Stimulated activated CD8-positive, alpha-beta memory T cell treated with anti-CD3 and anti-CD28 coated beads, Interleukin-15, amount 100 ng/mL, for 48 hours (primary cell): ENCODE data around the gene YES1.

Experiments used
- DNase-seq, 2 donors: peaks; one replicate each; pipeline ENCODE4 v3.0.0-alpha.2; 2020; ENCODE audit warnings: low read depth in 2 of 2

The YES1 gene

DNA sequence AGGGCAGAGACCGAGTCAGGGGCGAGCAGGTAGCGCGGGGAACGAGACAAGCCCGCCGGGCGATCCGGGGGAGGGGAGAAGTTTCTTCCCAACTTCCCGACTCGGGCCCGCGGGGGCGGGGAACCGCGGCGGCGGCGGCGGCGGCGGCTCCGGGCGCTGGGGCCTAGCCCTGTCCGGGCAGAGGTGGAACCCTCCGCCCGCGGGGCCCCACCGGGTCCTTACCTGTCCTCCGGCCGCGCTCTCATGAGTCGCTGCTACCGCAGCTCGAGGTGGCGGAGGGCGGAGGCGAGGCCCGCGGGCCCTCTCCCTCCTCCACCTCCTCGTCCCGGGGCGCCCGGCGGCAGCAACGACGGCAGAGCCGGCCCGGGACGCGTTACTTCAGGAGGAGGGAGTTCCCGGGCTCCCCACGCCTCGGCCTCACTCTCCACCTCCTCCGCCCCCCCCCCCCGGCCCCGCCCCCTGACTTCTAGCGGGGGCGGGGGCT, at the start of gene YES1:
TSS of gene YES1 (minus strand) at position 351 of the 484 bp plus-strand sequence. CDS start 55,415 bp downstream, outside the sequence.
- DNase-seq: no peak

DNA sequence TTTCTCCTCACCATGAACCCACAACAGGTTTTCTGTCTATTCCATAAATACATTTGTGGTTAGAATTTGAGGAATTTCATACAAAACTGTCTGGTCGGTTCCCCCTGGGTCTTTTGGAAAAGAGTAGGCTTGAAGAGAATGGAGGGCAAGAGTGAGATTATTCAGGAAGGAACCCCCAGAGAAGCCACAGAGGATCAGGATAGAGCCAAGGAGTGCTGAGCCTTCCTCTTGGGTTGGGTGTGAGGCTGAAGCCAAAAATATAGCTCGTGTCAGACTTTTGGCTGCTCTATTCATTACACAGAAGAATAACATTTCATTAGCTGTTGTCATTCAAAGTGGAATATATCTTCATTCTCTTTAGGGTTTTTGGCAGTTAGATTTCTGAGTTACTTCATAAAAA, 45.9 kb upstream of the YES1 start:
- DNase-seq: no peak

DNA sequence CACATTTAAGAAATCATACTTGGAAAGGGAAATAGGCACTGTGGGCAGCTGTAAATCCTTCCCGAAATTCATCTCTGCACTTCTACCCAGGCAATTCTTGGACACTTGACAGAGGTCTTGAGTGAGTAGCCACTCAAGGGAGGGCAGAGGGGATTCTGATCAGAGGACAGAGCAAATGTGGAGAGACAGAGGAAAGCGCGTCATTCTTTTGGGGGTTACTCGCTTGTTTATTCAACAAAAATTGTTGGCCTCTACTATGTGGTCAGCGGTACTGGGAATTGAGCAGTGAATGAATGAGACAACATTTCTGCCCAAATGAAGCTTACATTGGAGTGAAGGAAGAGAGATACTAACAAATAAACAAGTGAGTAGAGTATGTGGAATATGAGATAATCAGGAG, 41.4 kb upstream of the YES1 start:
- no peak for DNase-seq

DNA sequence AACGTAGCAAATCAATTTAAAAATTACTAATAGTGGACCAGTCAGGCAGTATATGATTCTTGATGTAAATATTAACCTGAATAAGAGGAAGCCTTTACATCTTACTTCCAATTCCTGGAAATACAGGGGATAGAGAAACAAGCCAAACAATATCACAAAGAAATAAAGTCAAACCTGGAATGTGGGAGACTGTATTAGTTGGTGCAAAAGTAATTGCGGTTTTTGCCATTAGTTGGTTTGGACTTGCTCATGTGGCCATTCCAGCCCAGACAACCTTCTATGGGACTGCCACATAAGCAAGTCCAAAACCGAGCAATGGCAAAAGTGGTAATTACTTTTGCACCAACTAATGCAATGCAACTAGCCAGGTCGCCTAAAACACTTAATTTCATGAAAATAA, 38.9 kb upstream of the YES1 start:
- DNase-seq: no peak

DNA sequence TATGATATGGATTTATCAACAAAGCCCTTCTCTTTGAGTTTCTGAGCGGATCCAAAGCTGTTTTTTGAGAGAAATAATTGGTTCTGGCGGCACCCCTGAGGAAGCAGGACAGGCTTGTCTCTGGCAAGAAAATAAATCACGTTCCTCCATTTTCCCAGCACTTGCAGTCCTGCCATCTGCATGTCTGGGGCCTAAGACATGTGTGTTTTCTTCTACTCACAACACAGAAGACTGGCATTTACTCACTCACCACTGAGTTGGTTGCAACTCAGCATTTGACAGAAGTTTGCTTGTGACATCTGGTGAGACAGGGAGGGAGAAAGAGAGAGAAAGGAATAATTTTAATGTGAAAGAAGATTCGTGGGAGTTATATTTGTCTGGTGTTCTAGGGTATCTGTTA, 37.0 kb upstream of the YES1 start:
- DNase-seq: no peak

DNA sequence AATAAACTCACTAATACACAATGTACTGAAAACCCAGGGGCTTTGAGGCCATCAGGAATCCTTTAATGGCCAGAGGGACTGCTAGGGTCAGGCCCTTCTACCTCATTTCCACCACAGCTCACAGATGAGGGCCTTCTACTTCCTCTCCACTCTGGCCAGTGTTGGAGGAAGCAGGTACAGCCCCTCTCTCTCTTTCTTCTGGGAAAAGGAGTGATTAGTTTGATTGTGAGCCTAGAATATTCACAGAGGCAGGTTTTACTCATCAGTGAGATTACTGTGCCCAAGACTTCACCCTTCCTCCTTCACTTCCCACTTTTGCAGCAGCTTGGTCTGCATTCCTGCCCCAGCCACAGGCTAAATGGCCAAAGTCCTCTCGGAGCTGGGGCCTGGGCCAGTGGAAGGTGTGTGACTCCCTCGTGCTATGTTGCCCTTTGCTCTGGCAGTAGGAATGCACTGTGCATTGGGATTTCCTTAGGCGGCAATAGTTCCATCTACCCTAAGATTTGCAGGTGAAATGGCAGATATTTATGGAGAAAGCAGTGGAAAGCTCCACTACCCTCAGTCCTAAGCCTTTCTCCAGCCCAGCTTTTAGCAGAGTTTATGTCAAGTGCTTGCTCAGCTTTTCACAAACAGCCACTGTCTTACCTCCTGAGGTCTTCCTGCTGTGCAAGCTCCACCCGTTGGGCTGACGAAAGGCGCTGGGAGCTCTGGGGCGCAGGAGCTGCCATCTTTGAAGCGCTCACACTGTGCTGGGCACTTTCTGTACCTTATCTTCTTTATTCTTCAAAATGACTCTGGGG, 36.2 kb upstream of the YES1 start:
- no peak for DNase-seq

DNA sequence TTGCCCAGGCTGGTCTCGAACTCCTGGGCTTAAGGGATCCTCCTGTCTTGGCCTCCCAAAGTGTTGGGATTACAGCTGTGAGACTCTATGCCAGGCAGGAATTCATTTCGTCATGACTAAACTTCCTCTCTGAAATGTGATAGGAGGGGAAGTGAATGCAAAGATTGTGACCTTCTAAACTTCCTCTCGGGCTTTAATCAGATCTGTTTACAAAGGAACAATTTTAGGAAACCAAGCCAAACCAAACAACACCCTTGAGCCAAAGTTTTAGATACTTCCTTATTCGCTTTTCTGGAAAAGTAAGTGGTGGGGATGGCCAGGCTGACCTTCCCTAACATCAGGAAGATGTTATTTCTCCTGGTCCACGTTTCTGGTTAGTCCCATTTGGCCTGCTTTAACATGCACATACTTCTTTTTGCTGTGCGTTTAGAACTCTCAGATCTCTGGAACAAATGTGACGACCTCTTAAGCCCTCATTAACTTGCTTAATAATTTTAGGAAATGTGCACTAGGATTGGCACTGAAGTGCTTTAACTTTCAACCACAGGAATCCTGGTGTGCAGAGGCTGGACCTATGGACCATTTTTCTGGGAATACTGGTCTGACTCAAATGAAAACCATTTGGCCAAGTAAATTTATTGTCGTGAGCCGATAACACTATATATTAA, 33.2 kb upstream of the YES1 start:
- no peak for DNase-seq

DNA sequence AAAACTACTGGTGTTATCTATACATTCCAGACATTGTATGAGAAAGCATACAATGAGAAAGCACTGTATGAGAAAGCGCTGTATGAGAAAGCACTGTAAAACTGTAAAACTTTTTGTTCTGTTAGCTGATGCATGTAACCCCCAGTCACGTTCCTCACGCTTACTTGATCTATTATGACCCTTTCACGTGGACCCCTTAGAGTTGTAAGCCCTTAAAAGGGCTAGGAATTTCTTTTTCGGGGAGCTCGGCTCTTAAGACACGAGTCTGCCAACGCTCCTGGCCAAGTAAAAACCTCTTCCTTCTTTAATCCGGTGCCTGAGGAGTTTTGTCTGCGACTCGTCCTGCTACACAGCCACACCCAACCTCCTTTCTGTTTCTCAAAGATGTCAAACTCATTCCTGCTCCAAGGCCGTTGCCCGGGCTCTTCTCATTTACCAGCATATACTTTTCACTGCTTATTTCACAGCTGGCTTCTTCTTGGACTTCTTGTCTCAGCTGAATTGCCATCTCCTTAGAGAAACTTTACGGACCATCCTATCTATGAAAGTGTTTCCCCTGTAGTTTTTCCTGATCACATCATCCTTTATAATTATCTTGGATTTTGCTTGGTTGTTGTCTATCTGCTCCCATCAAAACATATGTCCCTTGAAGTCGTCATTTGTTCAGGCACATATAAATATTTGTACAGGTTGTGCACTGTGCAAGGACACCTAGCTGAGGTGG, 29.8 kb upstream of the YES1 start:
- no peak for DNase-seq

DNA sequence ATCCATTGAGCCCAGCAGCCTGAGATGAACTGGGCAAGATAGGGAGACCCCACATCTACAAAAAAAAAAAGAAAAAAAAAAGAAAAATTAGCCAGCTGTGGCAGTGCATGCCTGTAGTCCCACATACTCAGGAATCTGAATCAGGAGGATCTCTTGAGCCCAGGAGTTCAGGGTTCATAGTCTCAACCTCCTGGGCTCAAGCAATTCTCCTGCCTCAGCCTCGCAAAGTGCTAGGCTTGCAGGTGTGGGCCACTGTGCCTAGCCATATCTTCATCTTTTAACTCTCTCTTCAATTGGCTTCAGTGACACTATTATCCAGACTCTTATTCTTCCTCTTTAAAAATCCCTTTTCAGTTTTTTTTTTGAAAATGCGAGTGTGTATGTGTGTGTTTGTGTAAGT, 28.5 kb upstream of the YES1 start:
- no peak for DNase-seq

DNA sequence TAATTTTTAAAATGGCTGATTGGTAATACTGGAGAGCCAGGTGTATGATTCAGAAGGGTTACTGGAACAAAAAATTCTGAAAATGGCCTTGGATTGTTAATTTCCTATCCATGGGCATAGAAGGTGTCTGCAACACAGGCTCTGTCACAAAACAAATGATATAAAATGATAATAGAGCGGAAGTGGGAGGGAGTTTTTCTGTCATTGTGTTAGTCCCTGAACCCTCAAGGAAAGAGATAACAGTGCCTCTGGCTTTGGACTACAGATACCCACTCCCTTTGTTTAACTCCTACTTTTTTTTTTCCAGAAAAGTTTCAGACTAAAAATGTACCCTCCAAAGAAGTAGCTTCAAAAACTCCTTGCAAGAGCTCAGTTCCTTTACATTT, 28.0 kb upstream of the YES1 start:
- no peak for DNase-seq

DNA sequence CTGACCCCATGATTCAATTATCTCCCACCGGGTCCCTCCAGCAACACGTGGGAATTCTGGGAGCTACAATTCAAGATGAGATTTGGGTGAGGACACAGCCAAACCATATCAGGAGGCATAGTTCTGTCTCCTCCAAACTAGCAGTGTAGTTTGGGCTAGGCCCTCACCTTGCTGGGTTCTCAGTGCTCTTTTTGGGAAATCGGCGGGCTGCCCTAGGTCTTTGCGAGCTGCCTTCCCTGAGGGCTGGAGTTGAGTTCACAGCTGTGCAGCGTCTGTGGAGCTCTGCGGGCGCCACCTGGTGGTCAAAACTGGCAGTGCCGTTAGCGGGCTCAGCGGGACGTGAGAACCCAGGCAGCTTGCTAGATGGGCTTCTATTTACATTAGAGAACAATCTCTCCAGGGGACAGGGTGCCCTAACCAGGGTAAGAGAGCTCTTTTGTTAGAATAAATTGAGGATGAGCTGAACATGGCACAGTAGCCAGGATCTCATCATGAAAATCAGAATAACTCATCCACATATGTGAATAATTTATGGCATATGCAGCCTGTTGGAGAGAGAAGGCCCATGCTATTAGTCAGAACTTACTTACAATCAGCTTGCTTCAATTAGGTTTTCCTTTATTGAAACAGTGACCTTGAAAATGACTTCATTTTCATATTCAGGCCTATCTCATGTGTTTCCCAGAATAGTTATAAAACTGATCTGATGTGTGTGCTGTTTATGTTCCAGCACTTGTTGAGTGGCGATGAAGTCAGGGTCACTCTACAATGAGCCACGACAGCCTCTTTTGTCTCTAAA, 27.4 kb upstream of the YES1 start:
- DNase-seq: peak; percentile 69 to 75

DNA sequence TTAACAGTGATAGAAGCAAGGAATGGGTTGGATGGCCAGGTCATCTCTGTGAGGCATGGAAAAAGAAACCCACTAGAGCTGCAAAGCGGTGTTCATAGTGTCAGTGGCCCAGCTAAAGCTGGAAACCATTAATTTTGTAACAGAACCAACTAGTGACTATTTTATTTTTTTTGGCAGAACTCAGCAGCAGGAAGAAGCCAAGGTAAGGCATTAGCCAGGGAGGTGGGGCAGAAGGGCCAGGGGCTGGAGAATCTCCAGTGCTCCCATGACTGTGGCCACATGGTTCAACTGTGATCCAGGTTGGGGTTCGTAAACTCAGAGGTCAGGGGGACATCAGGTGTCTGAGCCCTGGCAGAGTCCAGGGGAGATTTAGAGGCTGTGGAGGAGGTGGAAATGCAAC, 25.9 kb upstream of the YES1 start:
- no peak for DNase-seq

DNA sequence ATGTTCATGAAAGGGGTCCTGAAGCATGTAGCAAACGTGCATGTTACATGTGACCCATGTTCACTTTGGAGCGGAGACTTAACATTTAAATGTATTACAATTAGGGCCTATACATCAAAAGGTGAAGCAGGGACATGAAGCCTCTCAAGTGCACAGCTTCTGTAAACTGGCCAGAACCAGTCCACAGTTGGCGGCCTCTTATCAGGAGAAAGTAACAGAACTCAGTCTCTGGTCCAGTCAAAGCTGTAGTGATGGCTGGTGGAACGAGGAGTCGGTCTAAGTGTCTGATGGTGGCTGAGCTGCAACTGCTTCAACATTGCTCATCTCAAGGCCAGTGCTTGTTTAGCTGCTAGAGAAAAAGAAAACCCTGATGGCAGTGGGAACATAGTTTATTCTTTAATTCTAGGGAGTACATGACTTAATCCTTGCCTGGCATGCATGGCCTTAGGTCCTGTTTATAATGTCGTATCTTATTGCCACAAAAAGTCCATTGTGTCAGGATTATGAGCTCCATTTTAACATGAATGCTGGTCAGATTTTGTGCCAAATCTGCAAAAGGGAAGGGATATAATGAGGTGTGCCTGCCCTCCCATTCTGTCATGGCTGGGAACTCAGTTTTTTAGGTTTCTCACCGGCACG, 22.2 kb upstream of the YES1 start:
- DNase-seq: no peak

DNA sequence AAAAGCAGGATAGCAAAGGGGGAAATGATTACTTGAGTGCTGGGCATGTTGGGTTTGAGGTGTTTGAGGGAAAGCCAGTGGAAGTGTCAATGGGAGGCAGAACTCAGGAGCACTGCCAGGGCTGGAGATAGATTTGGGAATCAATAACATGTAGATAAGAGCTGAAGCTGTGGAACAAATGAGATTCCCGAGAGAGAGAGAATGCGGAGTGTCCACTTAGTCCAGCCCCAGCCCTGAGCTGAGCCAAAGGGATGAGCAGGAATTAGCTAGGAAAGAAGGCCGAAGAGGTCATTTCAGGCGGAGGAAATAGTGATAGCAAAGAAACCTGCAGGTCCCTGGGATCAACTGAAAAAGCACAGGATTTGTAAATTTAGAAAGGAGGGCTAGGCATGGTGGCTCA, 21.2 kb upstream of the YES1 start:
- DNase-seq: no peak

DNA sequence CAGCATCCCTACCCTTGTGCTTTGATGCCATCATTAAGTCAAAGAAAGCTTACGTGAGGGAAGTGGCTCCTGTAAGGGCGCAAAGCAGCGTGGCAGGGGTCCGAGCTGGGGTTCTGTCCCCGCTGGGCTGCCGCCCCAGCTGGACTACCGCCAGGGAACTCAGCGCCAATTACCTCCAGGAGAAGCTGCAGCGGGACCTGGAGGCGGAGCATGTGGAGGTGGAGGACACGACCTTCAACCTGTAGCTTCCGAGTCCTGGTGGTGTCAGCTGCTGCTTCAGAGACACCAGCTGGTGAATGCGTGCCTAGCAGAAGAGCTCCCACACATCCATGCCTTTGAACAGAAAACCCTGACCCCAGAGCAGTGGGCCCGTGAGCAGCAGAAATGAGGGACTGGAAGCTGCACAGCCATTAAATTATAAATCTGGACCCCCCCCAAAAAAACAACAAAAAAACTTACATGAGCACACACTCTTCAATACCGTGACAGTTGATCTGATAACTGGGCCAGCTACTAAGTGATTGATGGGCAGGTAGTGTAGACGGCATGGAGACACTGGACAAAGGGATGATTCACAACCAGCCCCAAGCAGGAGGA, 20.1 kb upstream of the YES1 start:
- peak in 1 of 2 donors; percentile 8 for DNase-seq

DNA sequence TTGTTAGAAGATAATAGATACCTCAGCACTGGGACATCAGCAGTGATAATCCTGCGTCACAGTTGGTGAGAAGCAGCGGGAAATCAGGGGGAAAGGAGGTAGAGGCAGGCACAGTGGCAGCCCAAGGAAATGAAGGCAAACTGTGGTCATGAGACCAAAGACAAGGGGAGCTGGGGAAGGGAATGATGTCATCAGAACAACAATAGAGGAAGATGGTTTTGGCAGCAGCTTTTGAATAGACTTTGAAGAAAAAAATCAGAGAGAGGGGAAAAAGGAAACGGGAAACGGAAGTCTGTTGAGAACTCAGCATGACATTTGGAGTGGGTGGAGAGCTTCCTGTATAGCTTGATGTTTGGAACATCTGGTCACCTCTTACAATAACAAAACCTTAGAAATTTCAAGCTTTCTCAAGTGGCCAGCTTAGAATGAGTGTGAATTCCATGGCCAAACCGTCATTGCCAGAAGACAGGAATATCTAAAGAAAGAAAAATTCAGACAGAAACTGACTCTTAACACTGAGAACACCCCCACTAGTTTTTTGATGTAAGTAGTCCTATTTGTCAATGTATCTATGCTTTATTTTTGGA, 18.4 kb upstream of the YES1 start:
- no peak for DNase-seq

DNA sequence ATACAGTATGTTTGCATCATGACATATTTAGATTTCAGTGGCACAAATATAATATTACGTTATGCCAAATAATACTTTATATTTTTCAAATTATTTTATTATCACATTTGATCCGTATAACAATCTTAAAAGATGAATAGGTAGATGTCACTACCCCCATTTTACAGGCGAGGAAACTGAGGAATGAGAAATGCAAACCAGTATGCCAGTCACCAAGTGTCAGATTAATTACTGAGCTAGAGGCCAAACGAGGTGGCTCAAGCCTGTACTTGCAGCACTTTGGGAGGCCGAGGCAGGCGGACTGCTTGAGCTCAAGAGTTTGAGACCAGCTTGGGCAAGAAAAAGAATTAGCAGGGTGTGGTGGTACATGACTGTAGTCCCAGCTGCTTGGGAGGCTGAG, 17.4 kb upstream of the YES1 start:
- no peak for DNase-seq

DNA sequence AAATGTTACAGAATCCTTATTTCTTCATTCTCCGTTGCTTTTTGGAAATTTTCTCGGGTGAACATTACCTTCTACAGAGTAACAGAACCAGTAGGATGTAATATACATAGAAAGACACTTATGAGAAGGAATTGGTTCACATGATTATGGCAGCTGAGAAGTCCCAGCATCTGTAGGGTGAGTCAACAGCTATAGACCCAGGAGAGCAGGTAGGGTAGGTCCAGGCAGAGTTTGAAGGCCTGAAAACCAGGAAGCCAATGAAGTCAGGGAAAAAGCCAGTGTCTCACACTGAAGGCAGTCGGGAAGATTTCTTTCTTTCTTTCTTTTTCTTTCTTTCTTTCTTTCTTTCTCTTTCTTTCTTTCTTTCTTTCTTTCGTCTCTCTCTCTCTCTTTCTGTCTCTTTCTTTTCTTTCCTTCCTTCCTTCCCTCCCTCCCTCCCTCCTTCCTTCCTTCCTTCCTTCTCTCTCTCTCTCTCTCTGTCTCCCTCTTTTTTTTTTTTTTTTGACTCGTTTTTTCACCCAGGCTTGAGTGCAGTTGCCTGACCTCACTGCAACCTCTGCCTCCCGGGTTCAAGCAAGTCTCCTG, 15.1 kb upstream of the YES1 start:
- DNase-seq: no peak

DNA sequence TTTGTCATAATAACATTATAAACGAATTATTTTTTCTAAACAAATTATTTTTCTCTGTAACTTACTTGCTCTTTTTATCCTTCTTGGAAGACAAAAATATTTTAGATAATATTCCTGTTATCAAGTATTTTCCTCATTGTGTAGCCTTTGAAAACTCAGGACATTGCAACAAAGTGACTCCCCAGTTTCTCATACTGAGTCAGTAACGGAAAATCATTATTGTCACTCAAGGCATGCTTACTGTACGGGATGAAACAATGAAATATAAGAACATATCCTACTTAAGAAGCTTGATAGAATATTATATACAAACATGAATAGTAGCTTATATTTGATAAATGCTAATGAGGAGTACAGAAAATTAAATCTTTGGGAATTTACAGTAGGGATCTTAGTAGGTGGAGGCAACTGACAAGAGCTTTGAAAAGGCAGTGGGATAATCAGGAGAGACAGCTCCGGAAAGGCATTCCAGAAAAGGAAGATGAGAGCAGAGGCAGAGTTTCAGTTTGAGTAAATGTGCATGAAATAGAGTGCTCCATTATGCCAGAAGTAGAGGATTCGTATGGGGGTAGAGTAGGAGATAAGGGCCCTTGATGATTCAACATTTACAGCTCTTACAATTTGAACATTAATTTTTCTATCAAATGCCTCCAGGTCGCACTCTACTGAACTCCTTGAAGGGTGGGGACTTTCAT, 14.0 kb upstream of the YES1 start:
- DNase-seq: no peak

DNA sequence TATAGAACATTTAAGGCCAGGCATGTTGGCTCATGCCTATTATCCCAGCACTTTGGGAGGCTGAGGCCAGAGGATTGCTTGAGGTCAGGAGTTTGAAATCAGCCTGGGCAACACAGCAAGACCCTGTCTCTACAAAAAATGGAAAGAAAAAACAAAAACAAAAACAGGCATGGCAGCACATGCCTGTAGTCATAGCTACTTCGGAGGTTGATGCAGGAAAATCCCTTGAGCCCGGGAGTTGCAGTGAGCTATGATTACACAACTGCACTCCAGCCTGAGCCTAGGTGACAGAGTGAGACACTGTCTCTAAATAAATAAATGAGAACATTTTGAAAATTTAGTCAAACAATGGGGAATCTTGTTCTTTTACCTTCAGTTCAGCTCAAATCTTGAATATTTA, 12.1 kb upstream of the YES1 start:
- no peak for DNase-seq
